Mesenchymal stem cell (in vitro differentiated cells and primary cell): ENCODE data around the gene MYO1E.

ENCODE experiments used
- DNase-seq: peaks from one replicate; pipeline ENCODE4 v3.0.0-alpha.2; 2013
- H2AFZ ChIP-seq: one replicate; pipeline ENCODE4 v1.6.1; 2013; ENCODE audit warnings: low read depth, mild to moderate bottlenecking, control low read depth, inconsistent platforms, low read length, moderate library complexity
- H2AK5ac ChIP-seq: 2 replicates; pipeline ENCODE4 v1.6.1; 2013; ENCODE audit warnings: low read length, moderate library complexity, mild to moderate bottlenecking, inconsistent platforms; ENCODE audit not compliant: severe bottlenecking
- H2BK120ac ChIP-seq: one replicate; pipeline ENCODE4 v1.6.1; 2013; ENCODE audit warnings: low read depth, mild to moderate bottlenecking, inconsistent platforms, low read length, moderate library complexity
- H2BK12ac ChIP-seq, 2 experiments: one replicate each; pipeline ENCODE4 v1.6.1; 2013; ENCODE audit warnings: inconsistent platforms in 2 of 2, low read length in 2 of 2, mild to moderate bottlenecking in 2 of 2, moderate library complexity in 2 of 2, control low read depth in 1 of 2
- H2BK15ac ChIP-seq: one replicate; pipeline ENCODE4 v1.6.1; 2013; ENCODE audit warnings: mild to moderate bottlenecking, low read depth, inconsistent platforms; ENCODE audit not compliant: poor library complexity, severe bottlenecking
- H2BK5ac ChIP-seq: 2 replicates; pipeline ENCODE4 v1.6.1; 2013; ENCODE audit warnings: low read depth, mild to moderate bottlenecking, low read length, control low read depth, inconsistent platforms; ENCODE audit not compliant: poor library complexity, severe bottlenecking
- H3K14ac ChIP-seq, 2 experiments: one replicate each; pipeline ENCODE4 v1.6.1; 2013; ENCODE audit warnings: inconsistent platforms in 2 of 2, low read length in 2 of 2, control low read depth in 1 of 2, mild to moderate bottlenecking in 1 of 2, moderate library complexity in 1 of 2
- H3K18ac ChIP-seq, 2 experiments: one replicate each; pipeline ENCODE4 v1.6.1; 2013; ENCODE audit warnings: inconsistent platforms in 2 of 2, low read length in 2 of 2, control low read depth in 1 of 2, low read depth in 1 of 2, mild to moderate bottlenecking in 1 of 2
- H3K23ac ChIP-seq, 2 experiments: one replicate each; pipeline ENCODE4 v1.6.1; 2013; ENCODE audit warnings: inconsistent platforms in 2 of 2, low read length in 2 of 2, mild to moderate bottlenecking in 2 of 2, moderate library complexity in 2 of 2, control low read depth in 1 of 2
- H3K27ac ChIP-seq: 2 replicates; pipeline ENCODE4 v1.5.1; 2013; ENCODE audit warnings: mild to moderate bottlenecking, moderate library complexity, low read length, control low read depth, inconsistent platforms; ENCODE audit not compliant: poor library complexity, severe bottlenecking
- H3K27me3 ChIP-seq, 2 experiments: 2 replicates each; pipeline versions ENCODE4 v1.6.1 to v1.7.0; 2013; ENCODE audit warnings: low read length in 2 of 2, mild to moderate bottlenecking in 2 of 2, moderate library complexity in 2 of 2, control low read depth in 1 of 2, inconsistent platforms in 1 of 2; ENCODE audit not compliant: control insufficient read depth in 1 of 2, insufficient read depth in 1 of 2
- H3K36me3 ChIP-seq, 2 experiments: 2 replicates each; pipeline versions ENCODE4 v1.6.1 to v1.7.0; 2013; ENCODE audit warnings: low read length in 2 of 2, control low read depth in 1 of 2, inconsistent platforms in 1 of 2, low read depth in 1 of 2, mild to moderate bottlenecking in 1 of 2; ENCODE audit not compliant: insufficient read depth in 2 of 2, control insufficient read depth in 1 of 2
- H3K4ac ChIP-seq, 2 experiments: one replicate each; pipeline ENCODE4 v1.6.1; 2013; ENCODE audit warnings: inconsistent platforms in 2 of 2, low read length in 2 of 2, mild to moderate bottlenecking in 2 of 2, moderate library complexity in 2 of 2, control low read depth in 1 of 2, low read depth in 1 of 2
- H3K4me1 ChIP-seq: 2 replicates; pipeline ENCODE4 v1.6.1; 2013; ENCODE audit warnings: low read depth, low read length, control low read depth; ENCODE audit not compliant: control insufficient read depth, insufficient read depth
- H3K4me2 ChIP-seq: 2 replicates; pipeline ENCODE4 v1.6.1; 2013; ENCODE audit warnings: low read length, mild to moderate bottlenecking, inconsistent platforms; ENCODE audit not compliant: poor library complexity, severe bottlenecking
- H3K4me3 ChIP-seq, 2 experiments: 2 replicates each; pipeline versions ENCODE4 v1.5.1 to v1.7.0; 2013; ENCODE audit warnings: low read length in 2 of 2, mild to moderate bottlenecking in 2 of 2, control low read depth in 1 of 2, low read depth in 1 of 2; ENCODE audit not compliant: insufficient read depth in 1 of 2
- H3K79me1 ChIP-seq: replicated peaks from 2 replicates; pipeline ENCODE4 v1.6.1; 2013; ENCODE audit warnings: mild to moderate bottlenecking, control low read depth, low read length, inconsistent platforms; ENCODE audit not compliant: poor library complexity, severe bottlenecking
- H3K9ac ChIP-seq: 2 replicates; pipeline ENCODE4 v1.7.0; 2013; ENCODE audit warnings: mild to moderate bottlenecking, low read length, moderate library complexity
- H3K9me3 ChIP-seq: 2 replicates; pipeline ENCODE4 v1.7.0; 2013; ENCODE audit warnings: mild to moderate bottlenecking, low read length; ENCODE audit not compliant: control insufficient read depth
- H4K8ac ChIP-seq: one replicate; pipeline ENCODE4 v1.6.1; 2013; ENCODE audit warnings: inconsistent platforms, mild to moderate bottlenecking, low read length, moderate library complexity
- H4K91ac ChIP-seq: one replicate; pipeline ENCODE4 v1.6.1; 2013; ENCODE audit warnings: mild to moderate bottlenecking, low read length, inconsistent platforms
- WGBS: methylation state at CpG from one replicate; pipeline ENCODE4 v1.1.7; 2013; ENCODE audit warnings: mixed read lengths; 5-methylcytosine and 5-hydroxymethylcytosine counted together

Gene MYO1E

GRCh38 chr15:59200560-59200959 lies 172.1 kb downstream of the MYO1E start:
- Histone ChIP-seq H3K27me3 (no peaks in the 10 kb centered on the region), H3K4ac (peak overlapping the region in 1 of 2 experiments; percentile 54), H3K14ac (no peak overlapping the region), H2AK5ac (peak overlapping the region; percentile 24), H3K36me3 (peaks cover 40 to 93% of the 10 kb centered on the region in 2 experiments), H3K4me2 (no peak overlapping the region), H3K79me1 (peaks cover 24% of the 10 kb centered on the region), H3K9ac (peak overlapping the region; percentile 52), H2BK5ac (no peak overlapping the region), H3K27ac (peak overlapping the region; percentile 73), H3K18ac (peak overlapping the region; percentile 14 to 68), H3K9me3 (no peaks in the 10 kb centered on the region), H2BK12ac (peak overlapping the region in 1 of 2 experiments; percentile 21), H3K4me1 (peaks cover 3% of the 10 kb centered on the region), H2BK120ac (no peak overlapping the region), H4K91ac (no peak overlapping the region), H3K23ac (no peak overlapping the region), H2BK15ac (no peak overlapping the region), H2AFZ (no peak overlapping the region), H3K4me3 (no peak overlapping the region), H4K8ac (no peak overlapping the region)
- WGBS: 55% methylated on average over 7 of the region's 9 CpGs
- peak; percentile 52 for DNase-seq

- H3K4me1 ChIP-seq: peaks cover 4% of the 10 kb centered on the region
- H3K14ac ChIP-seq: no peak overlapping the region
- H4K91ac ChIP-seq: no peak overlapping the region
- peak overlapping the region; percentile 33 for H2BK5ac ChIP-seq
- no peak overlapping the region for H2BK120ac ChIP-seq
- H2BK15ac ChIP-seq: no peak overlapping the region
- peak overlapping the region; percentile 73 for H3K27ac ChIP-seq
- no peak overlapping the region for H2AFZ ChIP-seq
- peak overlapping the region in 1 of 2 experiments; percentile 6 for H2BK12ac ChIP-seq
- no peaks in the 10 kb centered on the region for H3K9me3 ChIP-seq
- H3K18ac ChIP-seq: peak overlapping the region; percentile 23 to 92
- H3K4ac ChIP-seq: peak overlapping the region in 1 of 2 experiments; percentile 0
- H3K23ac ChIP-seq: no peak overlapping the region
- peak overlapping the region; percentile 57 for H3K9ac ChIP-seq
- H3K27me3 ChIP-seq: no peaks in the 10 kb centered on the region
- H3K4me3 ChIP-seq: no peak overlapping the region
- H3K36me3 ChIP-seq: peaks cover 40 to 93% of the 10 kb centered on the region in 2 experiments
- peak; percentile 94 for DNase-seq
- WGBS: 65% methylated on average over 9 of the region's 10 CpGs
- peak overlapping the region; percentile 85 for H4K8ac ChIP-seq
- no peak overlapping the region for H3K4me2 ChIP-seq
- no peak overlapping the region for H2AK5ac ChIP-seq
- H3K79me1 ChIP-seq: peaks cover 20% of the 10 kb centered on the region
Observed at GRCh38 chr15:59199626-59200465, 172.8 kb downstream of the MYO1E start.

- Histone ChIP-seq H4K8ac (no peak overlapping the region), H2BK5ac (no peak overlapping the region), H3K4me3 (no peak overlapping the region), H2AFZ (no peak overlapping the region), H3K79me1 (peaks cover 14% of the 10 kb centered on the region), H3K23ac (no peak overlapping the region), H3K27ac (no peak overlapping the region), H3K18ac (no peak overlapping the region), H3K9me3 (no peaks in the 10 kb centered on the region), H3K4ac (no peak overlapping the region), H3K4me2 (no peak overlapping the region), H3K36me3 (peaks cover 35 to 93% of the 10 kb centered on the region in 2 experiments), H3K4me1 (peaks cover 9% of the 10 kb centered on the region), H3K9ac (no peak overlapping the region), H4K91ac (no peak overlapping the region), H2BK12ac (no peak overlapping the region), H2BK120ac (no peak overlapping the region), H2BK15ac (no peak overlapping the region), H3K14ac (no peak overlapping the region), H2AK5ac (no peak overlapping the region), H3K27me3 (no peaks in the 10 kb centered on the region)
- WGBS: 94% methylated on average over 1 of the region's 2 CpGs
- no peak for DNase-seq
Observed at GRCh38 chr15:59197454-59197853, 175.2 kb downstream of the MYO1E start.

- H2AFZ ChIP-seq: no peak overlapping the region
- no peak overlapping the region for H2BK15ac ChIP-seq
- H3K36me3 ChIP-seq: peaks cover 27 to 88% of the 10 kb centered on the region in 2 experiments
- H3K4me1 ChIP-seq: peaks cover 12% of the 10 kb centered on the region
- H2BK5ac ChIP-seq: no peak overlapping the region
- H4K8ac ChIP-seq: no peak overlapping the region
- no peak overlapping the region for H3K23ac ChIP-seq
- H3K9ac ChIP-seq: no peak overlapping the region
- H4K91ac ChIP-seq: no peak overlapping the region
- H3K4me3 ChIP-seq: no peak overlapping the region
- H2BK12ac ChIP-seq: no peak overlapping the region
- peak overlapping the region; percentile 49 for H3K27ac ChIP-seq
- 97% methylated on average over 2 of the region's 2 CpGs for WGBS
- H3K79me1 ChIP-seq: peaks cover 10% of the 10 kb centered on the region
- no peak overlapping the region for H2BK120ac ChIP-seq
- no peaks in the 10 kb centered on the region for H3K27me3 ChIP-seq
- no peak overlapping the region for H3K4me2 ChIP-seq
- no peak for DNase-seq
- H3K9me3 ChIP-seq: no peaks in the 10 kb centered on the region
- H3K14ac ChIP-seq: no peak overlapping the region
- H3K18ac ChIP-seq: no peak overlapping the region
- no peak overlapping the region for H3K4ac ChIP-seq
- H2AK5ac ChIP-seq: peak overlapping the region; percentile 27
Observed at GRCh38 chr15:59196416-59196815, 176.3 kb downstream of the MYO1E start.
